NT2/D1 (cell line): ENCODE results near the gene PCGF6.

Experiments used
- SUZ12 ChIP-seq: IDR thresholded peaks from 2 replicates; pipeline ENCODE4 v1.6.1; 2011; ENCODE audit not compliant: insufficient read length, insufficient read depth; ENCODE audit errors: extremely low read depth
- YY1 ChIP-seq: IDR thresholded peaks from 2 replicates; pipeline ENCODE4 v1.6.1; 2011; ENCODE audit not compliant: insufficient read length, insufficient read depth
- ZNF274 ChIP-seq: IDR thresholded peaks from 2 replicates; pipeline ENCODE4 v1.6.1; 2011; ENCODE audit warnings: mild to moderate bottlenecking, low read depth, low read length

GRCh38 chr10:103373544-103373943 lies 22.6 kb upstream of the PCGF6 start:
- TF ChIP-seq ZNF274: no peak
- TF ChIP-seq YY1: no peak
- no peak for TF ChIP-seq SUZ12
